K562 (cell line): ENCODE measurements around the gene CCNL2. TPM values are rescaled to one million over a fixed set of nuclear protein-coding genes. Genes with fewer than 3 reads are reported as not detected.

Experiments
- AFF4 ChIP-seq: sonication (generic); formaldehyde crosslinking; IDR thresholded peaks from 2 replicates; pipeline ENCODE4 v1.8.0; 2023; ENCODE audit warnings: mild to moderate bottlenecking, missing genetic modification reagents
- CCAR2 ChIP-seq: fragments of 200-400 bp; formaldehyde crosslinking; IDR thresholded peaks from 2 replicates; pipeline ENCODE4 v1.6.1; 2017; ENCODE audit warnings: mild to moderate bottlenecking, low read depth, low read length
- GTF2A2 ChIP-seq: IDR thresholded peaks from 2 replicates; pipeline ENCODE4 v1.6.1; 2016; ENCODE audit warnings: mild to moderate bottlenecking, missing genetic modification characterization, missing compliant biosample characterization
- PBX2 ChIP-seq, 2 experiments: IDR thresholded peaks in 1 of 2; conservative IDR thresholded peaks in 1 of 2; 2 replicates each; pipeline ENCODE4 v1.6.1; 2016; ENCODE audit warnings: low read depth in 2 of 2, mild to moderate bottlenecking in 1 of 2, missing compliant biosample characterization in 1 of 2, missing genetic modification characterization in 1 of 2, moderate library complexity in 1 of 2
- ZHX1 ChIP-seq: fragments of 150-350 bp; conservative IDR thresholded peaks from 2 replicates; pipeline ENCODE4 v1.6.1; 2014; ENCODE audit warnings: low read length
- ZNF318 ChIP-seq, 2 experiments: fragments of 450-650 bp; IDR thresholded peaks; 2 replicates each; pipeline ENCODE4 v1.6.1; 2016; ENCODE audit warnings: mild to moderate bottlenecking in 2 of 2, borderline replicate concordance in 1 of 2, low read depth in 1 of 2, moderate library complexity in 1 of 2
- ZNF41 ChIP-seq: fragments of 250-450 bp; sonication (Bioruptor Pico); conservative IDR thresholded peaks from 2 replicates; pipeline ENCODE4 v1.4.0; 2020; ENCODE audit warnings: mild to moderate bottlenecking
- polyA plus RNA-seq, 8 experiments: library from polyadenylated mRNA; depleted of rRNA in 4 of 8; stranded (reverse) in 5 of 8; unstranded in 3 of 8; fragments of >200 nt; fragmentation: Nextera tagmentation in 2 of 8; fragmentation: Illumina TruSeq in 1 of 8; extraction: Ambion mirVana in 2 of 8; extraction: Trizol in 1 of 8; gene quantifications; 2 replicates each; pipeline versions ENCODE4 v1.2.1 to v1.2.3, GENCODE V29; 2011 to 2014; ENCODE audit warnings: inconsistent platforms in 1 of 8, missing spikeins in 1 of 8
- total RNA-seq, 7 experiments: library from RNA; depleted of rRNA in 6 of 7; stranded (reverse); fragments of >200 nt in 6 of 7; fragmentation: Illumina TruSeq in 2 of 7; extraction: Trizol in 2 of 7; gene quantifications; 2 replicates each; pipeline versions ENCODE4 v1.2.1 to v1.2.3, GENCODE V29; 2011 to 2021; ENCODE audit warnings: low replicate concordance in 1 of 7

Gene CCNL2
- total and polyA plus RNA-seq, 9 of the 15 experiments (the other 6 are each of a cell fraction or from before 2014, with no cell fraction given): 2.8 to 287 (median 94.5) TPM

GRCh38 chr1:1349256-1350012 is 49.7 kb downstream of the CCNL2 start, which contains the start of gene DVL1 (continued):
- no peak for TF ChIP-seq PBX2 (CRISPR knock-in tag; IDR thresholded peaks at IDR 0.05; ENCODE audit: low read depth)
- TF ChIP-seq PBX2 (tag; conservative IDR thresholded peaks at IDR 0.05; ENCODE audit: low read depth): no peak
- no peak for TF ChIP-seq ZNF41 (CRISPR knock-in tag)
- no peak for TF ChIP-seq ZHX1
- TF ChIP-seq AFF4 (CRISPR knock-in tag): no peak
- TF ChIP-seq CCAR2: no peak
- no peak for TF ChIP-seq ZNF318 (IDR thresholded peaks at IDR 0.05; ENCODE audit: borderline replicate concordance in 1 of 2, low read depth in 1 of 2)
- TF ChIP-seq GTF2A2 (tag): no peak
